OCI-LY3 (cell line): ENCODE data around the gene SORBS1.

Experiments
- H2AFZ ChIP-seq: fragments of 200-600, 300-600 bp; shearing (Covaris generic); 2 replicates; pipeline ENCODE4 v1.6.0; 2014; ENCODE audit warnings: antibody characterized with exemption, low read depth, low read length
- H3K27ac ChIP-seq: fragments of 200-600, 300-600 bp; sonication (generic); 2 replicates; pipeline ENCODE4 v1.5.1; 2014; ENCODE audit warnings: mild to moderate bottlenecking, low read length, moderate library complexity, mixed read lengths
- H3K27me3 ChIP-seq: fragments of 200-600, 300-600 bp; sonication (generic); 2 replicates; pipeline ENCODE4 v1.6.1; 2014; ENCODE audit warnings: low read depth, low read length, mixed read lengths
- H3K36me3 ChIP-seq: fragments of 200-600, 300-600 bp; sonication (generic); replicated peaks from 2 replicates; pipeline ENCODE3; 2014; ENCODE audit warnings: low read depth, low read length, mixed read lengths
- H3K4me1 ChIP-seq: fragments of 300-600, 200-600 bp; sonication (generic); 2 replicates; pipeline ENCODE4 v1.6.1; 2014; ENCODE audit warnings: low read length, mixed read lengths
- H3K4me2 ChIP-seq: fragments of 200-600, 300-600 bp; sonication (generic); 2 replicates; pipeline ENCODE4 v1.6.1; 2014; ENCODE audit warnings: low read length, mixed read lengths
- H3K4me3 ChIP-seq: fragments of 300-600, 200-600 bp; sonication (generic); 2 replicates; pipeline ENCODE4 v1.5.1; 2014; ENCODE audit warnings: antibody characterized with exemption, mild to moderate bottlenecking, low read length, moderate library complexity
- H3K79me2 ChIP-seq: fragments of 300-600, 200-600 bp; shearing (Covaris generic); 2 replicates; pipeline ENCODE4 v1.6.1; 2014; ENCODE audit warnings: mild to moderate bottlenecking, low read length, mixed read lengths
- H3K9ac ChIP-seq: fragments of 300-600, 200-600 bp; shearing (Covaris generic); 2 replicates; pipeline ENCODE4 v1.6.0; 2014; ENCODE audit warnings: mild to moderate bottlenecking, low read length, moderate library complexity
- H3K9me3 ChIP-seq: fragments of 200-600, 300-600 bp; shearing (Covaris generic); 2 replicates; pipeline ENCODE4 v1.6.1; 2014; ENCODE audit warnings: low read length, mixed read lengths; ENCODE audit not compliant: insufficient read depth
- H4K20me1 ChIP-seq: fragments of 200-600, 300-600 bp; sonication (generic); 2 replicates; pipeline ENCODE4 v1.6.1; 2016; ENCODE audit warnings: low read length, mixed read lengths; ENCODE audit not compliant: insufficient read depth
- EZH2phosphoT487 ChIP-seq: fragments of 200-600 bp; shearing (Covaris generic); IDR thresholded peaks from 2 replicates; pipeline ENCODE4 v1.6.1; 2018; ENCODE audit warnings: antibody characterized with exemption, mixed run types, low read depth
- TF ChIP-seq, protein P1 (sequence below): fragments of 200-600, 300-600 bp; sonication (generic); IDR thresholded peaks from 2 replicates; pipeline ENCODE4 v1.5.1; 2014; ENCODE audit warnings: antibody characterized with exemption, low read length, low read depth

SORBS1 gene

DNA sequence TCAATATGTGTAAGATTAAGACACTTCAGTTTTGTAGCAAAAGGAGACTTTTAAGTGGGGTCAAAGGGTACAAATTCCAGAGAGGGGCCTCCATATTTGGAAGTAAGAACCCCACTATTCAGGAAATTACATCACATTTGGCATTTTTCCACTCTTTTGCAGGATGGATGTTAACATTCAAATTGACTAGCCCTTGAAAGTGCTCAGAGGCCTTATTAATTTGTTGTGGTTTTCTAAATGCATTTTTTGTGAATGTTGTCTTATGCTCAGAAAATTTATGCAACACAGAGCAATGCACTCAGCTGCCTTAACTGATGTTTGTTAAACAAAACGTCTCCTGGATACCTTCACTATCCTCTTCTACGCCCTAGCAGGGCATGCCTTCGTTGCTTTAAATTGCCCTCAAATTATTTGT is 219.4 kb downstream of the SORBS1 start:
- Histone ChIP-seq H3K27me3 (peaks cover 3% of the 10 kb centered on the region; the same call in 1 of the 2 replicates), H3K9me3 (no peaks in the 10 kb centered on the region), H3K4me2 (no peak overlapping the region), H2AFZ (no peak overlapping the region), H3K79me2 (no peaks in the 10 kb centered on the region), H3K4me3 (no peak overlapping the region), H4K20me1 (no peaks in the 10 kb centered on the region), H3K9ac (no peak overlapping the region), H3K4me1 (no peaks in the 10 kb centered on the region), H3K36me3 (no peaks in the 10 kb centered on the region), H3K27ac (no peak overlapping the region)
- no peak for TF ChIP-seq EZH2phosphoT487
- TF ChIP-seq, protein P1, sequence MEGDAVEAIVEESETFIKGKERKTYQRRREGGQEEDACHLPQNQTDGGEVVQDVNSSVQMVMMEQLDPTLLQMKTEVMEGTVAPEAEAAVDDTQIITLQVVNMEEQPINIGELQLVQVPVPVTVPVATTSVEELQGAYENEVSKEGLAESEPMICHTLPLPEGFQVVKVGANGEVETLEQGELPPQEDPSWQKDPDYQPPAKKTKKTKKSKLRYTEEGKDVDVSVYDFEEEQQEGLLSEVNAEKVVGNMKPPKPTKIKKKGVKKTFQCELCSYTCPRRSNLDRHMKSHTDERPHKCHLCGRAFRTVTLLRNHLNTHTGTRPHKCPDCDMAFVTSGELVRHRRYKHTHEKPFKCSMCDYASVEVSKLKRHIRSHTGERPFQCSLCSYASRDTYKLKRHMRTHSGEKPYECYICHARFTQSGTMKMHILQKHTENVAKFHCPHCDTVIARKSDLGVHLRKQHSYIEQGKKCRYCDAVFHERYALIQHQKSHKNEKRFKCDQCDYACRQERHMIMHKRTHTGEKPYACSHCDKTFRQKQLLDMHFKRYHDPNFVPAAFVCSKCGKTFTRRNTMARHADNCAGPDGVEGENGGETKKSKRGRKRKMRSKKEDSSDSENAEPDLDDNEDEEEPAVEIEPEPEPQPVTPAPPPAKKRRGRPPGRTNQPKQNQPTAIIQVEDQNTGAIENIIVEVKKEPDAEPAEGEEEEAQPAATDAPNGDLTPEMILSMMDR = no peak

DNA sequence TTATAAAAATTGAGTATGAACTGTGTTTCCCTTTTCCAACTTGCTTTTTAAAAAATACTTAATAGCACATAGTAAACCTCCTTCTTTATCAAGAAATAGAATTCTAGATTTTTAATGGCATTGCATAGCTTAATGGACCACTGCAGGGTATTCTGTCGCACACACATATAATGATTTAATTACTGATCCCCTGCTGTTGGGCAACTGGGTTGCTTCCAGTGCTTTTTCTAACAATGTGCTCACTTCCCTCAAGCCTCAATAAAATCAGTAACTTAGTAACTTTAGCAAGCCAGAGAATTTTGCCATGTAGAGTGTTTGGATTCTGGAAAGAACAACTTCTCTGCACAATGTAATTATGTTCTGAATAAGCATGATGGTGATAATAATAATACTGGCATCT is 221.3 kb downstream of the SORBS1 start:
- Histone ChIP-seq H3K27ac (no peak overlapping the region), H2AFZ (no peak overlapping the region), H3K9ac (no peak overlapping the region), H3K4me3 (no peak overlapping the region), H3K4me2 (no peak overlapping the region), H4K20me1 (no peaks in the 10 kb centered on the region), H3K79me2 (no peaks in the 10 kb centered on the region), H3K36me3 (no peaks in the 10 kb centered on the region), H3K9me3 (no peaks in the 10 kb centered on the region), H3K27me3 (no peaks in the 10 kb centered on the region), H3K4me1 (no peaks in the 10 kb centered on the region)
- TF ChIP-seq, protein P1 = no peak
- TF ChIP-seq EZH2phosphoT487 = no peak

DNA sequence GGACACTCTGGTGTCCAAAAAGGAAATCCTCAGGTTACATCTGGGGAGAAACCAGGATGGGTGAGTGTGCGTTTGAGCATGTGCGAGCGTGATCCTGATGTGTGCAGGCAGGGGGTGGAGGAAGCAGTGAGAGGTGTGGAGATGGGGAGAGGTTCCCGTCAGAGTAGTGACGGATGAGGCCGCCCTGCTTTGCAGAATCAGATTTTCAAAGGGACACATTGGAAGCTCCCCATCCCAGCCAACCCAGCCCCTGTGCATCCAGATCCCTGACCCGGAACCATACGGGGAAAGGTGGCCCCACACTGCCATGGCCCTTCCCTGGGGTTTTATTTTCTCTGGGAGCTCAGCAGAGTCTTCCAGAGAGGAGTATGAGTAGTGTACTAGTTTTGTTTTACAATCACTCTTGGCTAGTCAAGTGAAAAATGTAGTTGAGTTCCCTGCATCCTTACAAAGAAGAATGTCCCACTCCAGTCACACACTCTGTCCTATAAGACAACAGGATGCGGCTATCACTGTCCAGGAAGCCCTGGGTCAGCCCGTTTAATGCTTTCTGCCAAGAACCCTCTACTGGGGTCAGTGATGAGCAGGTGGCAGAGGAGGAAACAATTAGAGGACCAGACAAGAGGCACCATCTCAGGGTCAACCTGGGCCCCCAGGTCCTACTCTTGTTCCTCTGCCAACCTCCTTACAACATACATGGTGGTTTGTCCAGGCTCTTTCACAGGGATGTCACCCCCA is 223.6 kb downstream of the SORBS1 start:
- H4K20me1 ChIP-seq = no peaks in the 10 kb centered on the region
- H3K4me1 ChIP-seq = no peaks in the 10 kb centered on the region
- H3K9me3 ChIP-seq = no peaks in the 10 kb centered on the region
- no peaks in the 10 kb centered on the region for H3K36me3 ChIP-seq
- no peaks in the 10 kb centered on the region for H3K27me3 ChIP-seq
- H3K27ac ChIP-seq = no peak overlapping the region
- H3K79me2 ChIP-seq = no peaks in the 10 kb centered on the region
- TF ChIP-seq EZH2phosphoT487 = no peak
- TF ChIP-seq, protein P1 = no peak
- H3K4me3 ChIP-seq = no peak overlapping the region
- H3K9ac ChIP-seq = no peak overlapping the region
- H3K4me2 ChIP-seq = no peak overlapping the region
- no peak overlapping the region for H2AFZ ChIP-seq

DNA sequence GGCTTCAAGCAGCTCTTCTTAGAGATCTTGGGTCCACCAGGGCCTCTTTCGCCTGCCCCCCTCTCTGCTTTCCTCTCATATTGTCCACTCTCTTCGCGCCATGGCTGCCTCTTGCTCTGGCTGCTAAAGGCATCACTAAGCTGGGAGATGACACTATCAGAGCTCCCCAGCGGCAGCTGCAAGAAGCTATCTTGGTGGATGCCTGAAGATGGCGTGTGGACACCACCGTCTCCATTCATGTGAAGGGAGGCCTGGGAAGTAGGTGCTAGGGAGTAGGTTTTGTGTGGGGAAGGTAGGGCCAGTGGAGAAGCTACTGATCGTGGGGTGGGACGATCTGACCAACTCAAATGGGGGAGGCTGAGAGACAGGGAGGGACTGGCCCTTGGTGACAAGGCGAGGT is 224.5 kb downstream of the SORBS1 start:
- H3K4me3 ChIP-seq = no peak overlapping the region
- H3K9me3 ChIP-seq = no peaks in the 10 kb centered on the region
- no peak for TF ChIP-seq EZH2phosphoT487
- TF ChIP-seq, protein P1 = no peak
- no peak overlapping the region for H3K4me2 ChIP-seq
- H3K79me2 ChIP-seq = no peaks in the 10 kb centered on the region
- H3K27ac ChIP-seq = no peak overlapping the region
- no peaks in the 10 kb centered on the region for H3K4me1 ChIP-seq
- H2AFZ ChIP-seq = no peak overlapping the region
- no peak overlapping the region for H3K9ac ChIP-seq
- H4K20me1 ChIP-seq = no peaks in the 10 kb centered on the region
- H3K36me3 ChIP-seq = no peaks in the 10 kb centered on the region
- H3K27me3 ChIP-seq = no peaks in the 10 kb centered on the region
